Esophagus muscularis mucosa (tissue), 4 donors: Measurements from ENCODE around the gene CIAPIN1. TPM values are rescaled to one million over a fixed set of nuclear protein-coding genes. Genes with fewer than 3 reads are reported as not detected.

Experiments used
- DNase-seq: peaks from one replicate; pipeline ENCODE4 v3.0.0-alpha.2; 2017; ENCODE audit errors: extremely low spot score
- H3K27ac ChIP-seq, 4 donors: fragments of 200-600 bp; sonication (generic); replicated peaks in 1 of 4; 1 replicate in 3 of 4; 2 replicates in 1 of 4; pipeline ENCODE4 v1.5.1; 2016 to 2019; ENCODE audit warnings: mild to moderate bottlenecking in 1 of 4
- H3K27me3 ChIP-seq, 4 donors: fragments of 200-600 bp; sonication (generic); one replicate each; pipeline versions ENCODE4 v1.5.1 to v1.6.0; 2016 to 2019
- H3K36me3 ChIP-seq, 4 donors: fragments of 200-600 bp; sonication (generic); one replicate each; pipeline ENCODE4 v1.5.1; 2016 to 2019
- H3K4me1 ChIP-seq, 4 donors: fragments of 200-600 bp; sonication (generic); one replicate each; pipeline ENCODE4 v1.5.1; 2016 to 2019
- H3K4me3 ChIP-seq, 4 donors: fragments of 200-600 bp; sonication (generic); 1 replicate in 2 of 4; 2 replicates in 2 of 4; pipeline ENCODE4 v1.5.1; 2016 to 2019; ENCODE audit warnings: mild to moderate bottlenecking in 4 of 4, moderate library complexity in 1 of 4
- H3K9me3 ChIP-seq, 4 donors: fragments of 200-600 bp; sonication (generic); 1 replicate in 3 of 4; 2 replicates in 1 of 4; pipeline ENCODE4 v1.5.1; 2016 to 2019
- CTCF ChIP-seq, 3 experiments: fragments of 200-600 bp in 2 of 3; fragments of 450-650 bp in 1 of 3; sonication (generic) in 2 of 3; IDR thresholded peaks; one replicate each; pipeline ENCODE4 v1.5.1; 2017 to 2019; ENCODE audit warnings: antibody characterized with exemption in 3 of 3, mild to moderate bottlenecking in 2 of 3, moderate library complexity in 1 of 3
- EP300 ChIP-seq: sonication (generic); formaldehyde crosslinking; IDR thresholded peaks from one replicate; pipeline ENCODE4 v1.6.1; 2017; ENCODE audit warnings: antibody characterized with exemption
- POLR2A ChIP-seq: fragments of 450-650 bp; IDR thresholded peaks from one replicate; pipeline ENCODE4 v1.6.1; 2017; ENCODE audit warnings: antibody characterized with exemption, moderate library complexity, mild to moderate bottlenecking, low read depth
- POLR2AphosphoS5 ChIP-seq, 2 donors: sonication (generic); formaldehyde crosslinking; IDR thresholded peaks; one replicate each; pipeline ENCODE4 v1.6.1; 2017; ENCODE audit warnings: antibody characterized with exemption in 2 of 2
- WGBS: methylation state at CpG from one replicate; pipeline ENCODE4 v1.1.5; 2018; 5-methylcytosine and 5-hydroxymethylcytosine counted together
- intact Hi-C: fragments of 100-400 bp; cut with DNase I; formaldehyde crosslinking; loops from one replicate; pipeline ENCODE4 v1.15.1; 2023
- total RNA-seq, 4 donors: library from RNA; depleted of rRNA; stranded (reverse); fragments of >200 nt; gene quantifications; one replicate each; pipeline versions ENCODE4 v1.1.0 to v1.2.1, GENCODE V29; 2016

CIAPIN1 gene
- total RNA-seq, 4 donors from 2014 or later: 24.0 to 27.0 (median 26.0) TPM

GRCh38 chr16:57390636-57391295, 56.4 kb downstream of the CIAPIN1 start:
- H3K4me1 ChIP-seq: peaks cover 14 to 25% (median 20%) of the 10 kb centered on the region in 4 donors
- no peaks in the 10 kb centered on the region for H3K9me3 ChIP-seq
- no peak overlapping the region for H3K4me3 ChIP-seq
- TF ChIP-seq POLR2AphosphoS5 (IDR thresholded peaks at IDR 0.05): no peak
- no peak for TF ChIP-seq EP300
- no peak for TF ChIP-seq POLR2A
- no peak for TF ChIP-seq CTCF (IDR thresholded peaks at IDR 0.05)
- H3K27me3 ChIP-seq: no peaks in the 10 kb centered on the region
- no peaks in the 10 kb centered on the region for H3K36me3 ChIP-seq
- intact Hi-C loops: no loop called here
- H3K27ac ChIP-seq: no peak overlapping the region
- WGBS: 62% methylated on average over 5 of the region's 5 CpGs
- DNase-seq: no peak

- Histone ChIP-seq H3K36me3 (no peaks in the 10 kb centered on the region), H3K9me3 (no peaks in the 10 kb centered on the region), H3K27ac (no peak overlapping the region), H3K4me3 (no peak overlapping the region), H3K27me3 (no peaks in the 10 kb centered on the region), H3K4me1 (peaks cover 29 to 42% (median 33%) of the 10 kb centered on the region in 4 donors)
- DNase-seq: no peak
- TF ChIP-seq EP300 (no peak), CTCF (IDR thresholded peaks at IDR 0.05) (no peak), POLR2AphosphoS5 (IDR thresholded peaks at IDR 0.05) (no peak), POLR2A (no peak)
- 89% methylated on average over 3 of the region's 3 CpGs for WGBS
- intact Hi-C loops: no loop called here
Measured at GRCh38 chr16:57389087-57389468, 58.1 kb downstream of the CIAPIN1 start.

- H3K4me1 ChIP-seq: peaks cover 35 to 47% (median 38%) of the 10 kb centered on the region in 4 donors
- H3K9me3 ChIP-seq: no peaks in the 10 kb centered on the region
- intact Hi-C loops: no loop called here
- no peaks in the 10 kb centered on the region for H3K27me3 ChIP-seq
- no peak overlapping the region for H3K27ac ChIP-seq
- no peak for DNase-seq
- TF ChIP-seq POLR2A: no peak
- no peak for TF ChIP-seq POLR2AphosphoS5 (IDR thresholded peaks at IDR 0.05)
- TF ChIP-seq CTCF (IDR thresholded peaks at IDR 0.05): no peak
- no peak for TF ChIP-seq EP300
- 90% methylated on average over 7 of the region's 7 CpGs for WGBS
- H3K4me3 ChIP-seq: no peak overlapping the region
- H3K36me3 ChIP-seq: no peaks in the 10 kb centered on the region
Measured at GRCh38 chr16:57388359-57389086, 58.7 kb downstream of the CIAPIN1 start.

GRCh38 chr16:57387598-57388354, 59.4 kb downstream of the CIAPIN1 start:
- Histone ChIP-seq H3K4me3 (no peak overlapping the region), H3K27ac (no peak overlapping the region), H3K4me1 (peaks cover 39 to 54% (median 43%) of the 10 kb centered on the region in 4 donors), H3K9me3 (no peaks in the 10 kb centered on the region), H3K36me3 (peaks cover 0 to 5% (median 1%) of the 10 kb centered on the region in 4 donors), H3K27me3 (no peaks in the 10 kb centered on the region)
- intact Hi-C loops: no loop called here
- TF ChIP-seq POLR2AphosphoS5 (IDR thresholded peaks at IDR 0.05) (no peak), CTCF (IDR thresholded peaks at IDR 0.05) (no peak), EP300 (no peak), POLR2A (no peak)
- WGBS: 80% methylated on average over 3 of the region's 3 CpGs
- no peak for DNase-seq
